ENCODE measurements around the gene GALNT17.
"Not testable (repeated sequence)": the region's sequence is repeated elsewhere in the genome, so short reads cannot be mapped to it uniquely, and the experiment has no call there.

The GALNT17 gene

GRCh38 chr7:71727347-71727746, 595.4 kb downstream of the GALNT17 start:
- Histone ChIP-seq H3K27me3 (ENCODE audit: insufficient read depth, low read length) (no peaks in the 10 kb centered on the region), H3K79me2 (ENCODE audit: control insufficient read depth, insufficient read depth, low read length, unreplicated experiment) (no peaks in the 10 kb centered on the region), H3K36me3 (ENCODE audit: insufficient read depth, low read length) (no peaks in the 10 kb centered on the region), H2AFZ (ENCODE audit: low read length, unreplicated experiment) (no peak overlapping the region), H3K4me3 (ENCODE audit: low read depth, low read length) (no peak overlapping the region), H3K4me1 (ENCODE audit: control insufficient read depth, insufficient read depth, low read length, unreplicated experiment) (no peaks in the 10 kb centered on the region), H3K27ac (ENCODE audit: low read depth, low read length) (no peak overlapping the region)

GRCh38 chr7:71731740-71732139, 599.8 kb downstream of the GALNT17 start:
- Histone ChIP-seq H3K79me2 (ENCODE audit: control insufficient read depth, insufficient read depth, low read length, unreplicated experiment) (no peaks in the 10 kb centered on the region), H3K4me1 (ENCODE audit: control insufficient read depth, insufficient read depth, low read length, unreplicated experiment) (no peaks in the 10 kb centered on the region), H3K4me3 (ENCODE audit: low read depth, low read length) (no peak overlapping the region), H3K36me3 (ENCODE audit: insufficient read depth, low read length) (no peaks in the 10 kb centered on the region), H2AFZ (ENCODE audit: low read length, unreplicated experiment) (no peak overlapping the region), H3K27ac (ENCODE audit: low read depth, low read length) (no peak overlapping the region), H3K27me3 (ENCODE audit: insufficient read depth, low read length) (no peaks in the 10 kb centered on the region)

- Histone ChIP-seq H3K4me1 (ENCODE audit: control insufficient read depth, insufficient read depth, low read length, unreplicated experiment) (no peaks in the 10 kb centered on the region), H3K79me2 (ENCODE audit: control insufficient read depth, insufficient read depth, low read length, unreplicated experiment) (no peaks in the 10 kb centered on the region), H3K36me3 (ENCODE audit: insufficient read depth, low read length) (no peaks in the 10 kb centered on the region), H3K27me3 (ENCODE audit: insufficient read depth, low read length) (no peaks in the 10 kb centered on the region), H2AFZ (ENCODE audit: low read length, unreplicated experiment) (no peak overlapping the region), H3K4me3 (ENCODE audit: low read depth, low read length) (no peak overlapping the region), H3K27ac (ENCODE audit: low read depth, low read length) (no peak overlapping the region)
These were observed 601.3 kb downstream of the GALNT17 start for GRCh38 chr7:71733107-71733870.

GRCh38 chr7:71735961-71736556, 604.1 kb downstream of the GALNT17 start:
- Histone ChIP-seq H3K4me1 (ENCODE audit: control insufficient read depth, insufficient read depth, low read length, unreplicated experiment) (no peaks in the 10 kb centered on the region), H3K79me2 (ENCODE audit: control insufficient read depth, insufficient read depth, low read length, unreplicated experiment) (no peaks in the 10 kb centered on the region), H3K27ac (ENCODE audit: low read depth, low read length) (no peak overlapping the region), H3K27me3 (ENCODE audit: insufficient read depth, low read length) (no peaks in the 10 kb centered on the region), H3K4me3 (ENCODE audit: low read depth, low read length) (no peak overlapping the region), H2AFZ (ENCODE audit: low read length, unreplicated experiment) (no peak overlapping the region), H3K36me3 (ENCODE audit: insufficient read depth, low read length) (no peaks in the 10 kb centered on the region)

- not testable (repeated sequence) for H3K4me1 ChIP-seq (ENCODE audit: control insufficient read depth, insufficient read depth, low read length, unreplicated experiment); H3K79me2 ChIP-seq (ENCODE audit: control insufficient read depth, insufficient read depth, low read length, unreplicated experiment); H3K4me3 ChIP-seq (ENCODE audit: low read depth, low read length); H3K36me3 ChIP-seq (ENCODE audit: insufficient read depth, low read length); H3K27me3 ChIP-seq (ENCODE audit: insufficient read depth, low read length); H2AFZ ChIP-seq (ENCODE audit: low read length, unreplicated experiment); H3K27ac ChIP-seq (ENCODE audit: low read depth, low read length)
These were observed 606.1 kb downstream of the GALNT17 start for GRCh38 chr7:71737931-71738540.

GRCh38 chr7:71739520-71740173, 607.7 kb downstream of the GALNT17 start:
- Histone ChIP-seq H2AFZ (ENCODE audit: low read length, unreplicated experiment) (no peak overlapping the region), H3K36me3 (ENCODE audit: insufficient read depth, low read length) (no peaks in the 10 kb centered on the region), H3K27me3 (ENCODE audit: insufficient read depth, low read length) (no peaks in the 10 kb centered on the region), H3K4me1 (ENCODE audit: control insufficient read depth, insufficient read depth, low read length, unreplicated experiment) (no peaks in the 10 kb centered on the region), H3K4me3 (ENCODE audit: low read depth, low read length) (no peak overlapping the region), H3K79me2 (ENCODE audit: control insufficient read depth, insufficient read depth, low read length, unreplicated experiment) (no peaks in the 10 kb centered on the region), H3K27ac (ENCODE audit: low read depth, low read length) (no peak overlapping the region)

- H3K4me3 ChIP-seq (ENCODE audit: low read depth, low read length), result no peak overlapping the region
- H2AFZ ChIP-seq (ENCODE audit: low read length, unreplicated experiment), result no peak overlapping the region
- H3K27me3 ChIP-seq (ENCODE audit: insufficient read depth, low read length), result no peaks in the 10 kb centered on the region
- H3K4me1 ChIP-seq (ENCODE audit: control insufficient read depth, insufficient read depth, low read length, unreplicated experiment), result no peaks in the 10 kb centered on the region
- H3K36me3 ChIP-seq (ENCODE audit: insufficient read depth, low read length), result no peaks in the 10 kb centered on the region
- no peaks in the 10 kb centered on the region for H3K79me2 ChIP-seq (ENCODE audit: control insufficient read depth, insufficient read depth, low read length, unreplicated experiment)
- H3K27ac ChIP-seq (ENCODE audit: low read depth, low read length), result no peak overlapping the region
These were observed 608.2 kb downstream of the GALNT17 start for GRCh38 chr7:71740174-71740560.

GRCh38 chr7:71746006-71746405, 614.1 kb downstream of the GALNT17 start:
- H3K4me3 ChIP-seq (ENCODE audit: low read depth, low read length), result no peak overlapping the region
- no peaks in the 10 kb centered on the region for H3K36me3 ChIP-seq (ENCODE audit: insufficient read depth, low read length)
- H3K27ac ChIP-seq (ENCODE audit: low read depth, low read length), result no peak overlapping the region
- no peaks in the 10 kb centered on the region for H3K4me1 ChIP-seq (ENCODE audit: control insufficient read depth, insufficient read depth, low read length, unreplicated experiment)
- H3K27me3 ChIP-seq (ENCODE audit: insufficient read depth, low read length), result no peaks in the 10 kb centered on the region
- H3K79me2 ChIP-seq (ENCODE audit: control insufficient read depth, insufficient read depth, low read length, unreplicated experiment), result no peaks in the 10 kb centered on the region
- H2AFZ ChIP-seq (ENCODE audit: low read length, unreplicated experiment), result no peak overlapping the region

- Histone ChIP-seq H3K36me3 (ENCODE audit: insufficient read depth, low read length) (no peaks in the 10 kb centered on the region), H3K4me3 (ENCODE audit: low read depth, low read length) (no peak overlapping the region), H3K27me3 (ENCODE audit: insufficient read depth, low read length) (peaks cover 3% of the 10 kb centered on the region; the same call in 1 of the 2 replicates), H2AFZ (ENCODE audit: low read length, unreplicated experiment) (no peak overlapping the region), H3K27ac (ENCODE audit: low read depth, low read length) (no peak overlapping the region), H3K4me1 (ENCODE audit: control insufficient read depth, insufficient read depth, low read length, unreplicated experiment) (no peaks in the 10 kb centered on the region), H3K79me2 (ENCODE audit: control insufficient read depth, insufficient read depth, low read length, unreplicated experiment) (no peaks in the 10 kb centered on the region)
These were observed 618.3 kb downstream of the GALNT17 start for GRCh38 chr7:71750290-71750689.

GRCh38 chr7:71752171-71752935, 620.4 kb downstream of the GALNT17 start:
- no peaks in the 10 kb centered on the region for H3K36me3 ChIP-seq (ENCODE audit: insufficient read depth, low read length)
- H3K27me3 ChIP-seq (ENCODE audit: insufficient read depth, low read length), result peaks cover 3% of the 10 kb centered on the region; the same call in 1 of the 2 replicates
- H3K27ac ChIP-seq (ENCODE audit: low read depth, low read length), result no peak overlapping the region
- no peaks in the 10 kb centered on the region for H3K4me1 ChIP-seq (ENCODE audit: control insufficient read depth, insufficient read depth, low read length, unreplicated experiment)
- no peak overlapping the region for H2AFZ ChIP-seq (ENCODE audit: low read length, unreplicated experiment)
- H3K79me2 ChIP-seq (ENCODE audit: control insufficient read depth, insufficient read depth, low read length, unreplicated experiment), result no peaks in the 10 kb centered on the region
- no peak overlapping the region for H3K4me3 ChIP-seq (ENCODE audit: low read depth, low read length)
